Activated CD8-positive, alpha-beta memory T cell treated with anti-CD3 and anti-CD28 coated beads for 24 hours (primary cell): ENCODE results near the gene UBTD2.
"Not testable (repeated sequence)": the region's sequence is repeated elsewhere in the genome, so short reads cannot be mapped to it uniquely, and the experiment has no call there.

ENCODE experiments used
- DNase-seq: peaks from one replicate; pipeline ENCODE4 v3.0.0-alpha.2; 2020

UBTD2 gene

GRCh38 chr5:172291837-172292236 is 8.3 kb upstream of the UBTD2 start:
- not testable (repeated sequence) for DNase-seq

GRCh38 chr5:172288465-172288864 is 4.9 kb upstream of the UBTD2 start:
- DNase-seq, result no peak

- DNase-seq, result not testable (repeated sequence)
Observed at GRCh38 chr5:172287140-172287539, 3.6 kb upstream of the UBTD2 start.

- DNase-seq, result no peak
Observed at GRCh38 chr5:172285226-172286143, 1.9 kb upstream of the UBTD2 start.

- no peak for DNase-seq
Observed at GRCh38 chr5:172284611-172284980, 1.0 kb upstream of the UBTD2 start.

- DNase-seq, result peak; percentile 91
Observed at GRCh38 chr5:172283862-172284610, 472 bp upstream of the UBTD2 start.

GRCh38 chr5:172282272-172283019 is 1.1 kb downstream of the UBTD2 start:
- DNase-seq, result no peak

- no peak for DNase-seq
Observed at GRCh38 chr5:172281346-172281745, 2.2 kb downstream of the UBTD2 start.

GRCh38 chr5:172280929-172281328 is 2.6 kb downstream of the UBTD2 start:
- no peak for DNase-seq

GRCh38 chr5:172280317-172280716 is 3.2 kb downstream of the UBTD2 start:
- no peak for DNase-seq

- DNase-seq, result no peak
Observed at GRCh38 chr5:172278356-172278755, 5.2 kb downstream of the UBTD2 start.

- DNase-seq, result no peak
Observed at GRCh38 chr5:172276214-172276613, 7.3 kb downstream of the UBTD2 start.

GRCh38 chr5:172274951-172275753 is 8.4 kb downstream of the UBTD2 start:
- peak; percentile 71 for DNase-seq

- no peak for DNase-seq
Observed at GRCh38 chr5:172267943-172268342, 15.6 kb downstream of the UBTD2 start.

GRCh38 chr5:172266676-172267092 is 16.9 kb downstream of the UBTD2 start:
- DNase-seq, result no peak

- no peak for DNase-seq
Observed at GRCh38 chr5:172266071-172266675, 17.4 kb downstream of the UBTD2 start.

GRCh38 chr5:172264815-172265395 is 18.7 kb downstream of the UBTD2 start:
- no peak for DNase-seq

- no peak for DNase-seq
Observed at GRCh38 chr5:172255444-172255843, 28.1 kb downstream of the UBTD2 start.

GRCh38 chr5:172252501-172252900 is 31.1 kb downstream of the UBTD2 start:
- no peak for DNase-seq

GRCh38 chr5:172251419-172251818 is 32.1 kb downstream of the UBTD2 start:
- DNase-seq, result no peak

GRCh38 chr5:172248637-172249036 is 34.9 kb downstream of the UBTD2 start:
- DNase-seq, result no peak

GRCh38 chr5:172245703-172246125 is 37.9 kb downstream of the UBTD2 start:
- no peak for DNase-seq
